Common myeloid progenitor, CD34-positive (primary cell): Measurements from ENCODE around the gene E4F1.

Experiments
- CTCF ChIA-PET: fragments of 350-600 bp; sonication (Branson Sonifier 250); formaldehyde crosslinking; loops from one replicate; lab custom pipeline; 2021; ENCODE audit warnings: antibody characterized with exemption; lab: Charles Lee
- POLR2A ChIA-PET: fragments of 350-600 bp; sonication (Branson Sonifier 250); formaldehyde crosslinking; loops from one replicate; lab custom pipeline; 2021; ENCODE audit warnings: antibody characterized with exemption; lab: Charles Lee
- DNase-seq, 3 donors: peaks; one replicate each; pipeline versions ENCODE4 v3.0.0 to v3.0.0-alpha.2; 2013
- H3K27ac ChIP-seq, 2 experiments: 1 replicate in 1 of 2; 2 replicates in 1 of 2; pipeline ENCODE4 v1.7.0; 2013; ENCODE audit warnings: inconsistent platforms in 2 of 2, low read length in 2 of 2, mild to moderate bottlenecking in 2 of 2, low read depth in 1 of 2, moderate library complexity in 1 of 2; ENCODE audit not compliant: severe bottlenecking in 2 of 2, insufficient read depth in 1 of 2, poor library complexity in 1 of 2
- H3K27me3 ChIP-seq, 5 experiments: replicated peaks in 2 of 5; 1 replicate in 3 of 5; 2 replicates in 2 of 5; pipeline versions ENCODE4 v1.6.1 to v1.7.0; 2013; ENCODE audit warnings: low read length in 4 of 5, mild to moderate bottlenecking in 2 of 5, moderate library complexity in 2 of 5, inconsistent platforms in 1 of 5; ENCODE audit not compliant: insufficient read depth in 5 of 5, control insufficient read depth in 4 of 5
- H3K36me3 ChIP-seq, 4 experiments: 1 replicate in 2 of 4; 2 replicates in 2 of 4; pipeline versions ENCODE4 v1.6.1 to v1.7.0; 2013; ENCODE audit warnings: low read length in 3 of 4, control low read depth in 1 of 4, mild to moderate bottlenecking in 1 of 4; ENCODE audit not compliant: control insufficient read depth in 4 of 4, insufficient read depth in 4 of 4
- H3K4me1 ChIP-seq, 4 experiments: 1 replicate in 3 of 4; 2 replicates in 1 of 4; pipeline versions ENCODE4 v1.6.1 to v1.7.1; 2013; ENCODE audit warnings: low read length in 3 of 4, mild to moderate bottlenecking in 3 of 4, control low read depth in 1 of 4, inconsistent platforms in 1 of 4, moderate library complexity in 1 of 4; ENCODE audit not compliant: control insufficient read depth in 4 of 4, insufficient read depth in 4 of 4; ENCODE audit errors: control extremely low read depth in 1 of 4
- H3K4me3 ChIP-seq, 7 experiments: 1 replicate in 4 of 7; 2 replicates in 3 of 7; pipeline versions ENCODE4 v1.5.1 to v1.7.0; 2013; ENCODE audit warnings: mild to moderate bottlenecking in 7 of 7, low read length in 6 of 7, moderate library complexity in 6 of 7, inconsistent platforms in 2 of 7, low read depth in 2 of 7, control low read depth in 1 of 7; ENCODE audit not compliant: insufficient read depth in 4 of 7, control insufficient read depth in 1 of 7; ENCODE audit errors: extremely low read depth in 1 of 7
- H3K9me3 ChIP-seq, 5 experiments: 1 replicate in 4 of 5; 2 replicates in 1 of 5; pipeline versions ENCODE4 v1.6.1 to v1.7.1; 2013; ENCODE audit warnings: low read length in 4 of 5, mild to moderate bottlenecking in 2 of 5, inconsistent platforms in 1 of 5, low read depth in 1 of 5, moderate library complexity in 1 of 5; ENCODE audit not compliant: control insufficient read depth in 4 of 5, insufficient read depth in 2 of 5; ENCODE audit errors: control extremely low read depth in 1 of 5
- WGBS: methylation state at CpG from one replicate; pipeline ENCODE4 v1.1.5; 2013; ENCODE audit not compliant: insufficient coverage; 5-methylcytosine and 5-hydroxymethylcytosine counted together

E4F1 gene

GRCh38 chr16:2188395-2188794 is 35.0 kb upstream of the E4F1 start:
- CTCF ChIA-PET: interaction anchor here (1.4 kb wide), 1 partner anchor 63 kb away, joined by 4 read pairs; the partner anchor contains the start of gene ECI1
- POLR2A ChIA-PET: interaction anchor here (0.6 to 0.7 kb wide), 2 partner anchors 24 to 142 kb away, joined by 5 read pairs; no protein-coding TSS in a partner anchor

GRCh38 chr16:2189252-2189893 is 34.0 kb upstream of the E4F1 start:
- H3K4me1 ChIP-seq: no peaks in the 10 kb centered on the region
- POLR2A ChIA-PET: no interaction called here
- no peak for DNase-seq
- CTCF ChIA-PET: no interaction called here
- H3K27me3 ChIP-seq: peaks cover 0 to 12% (median 3%) of the 10 kb centered on the region in 5 experiments
- H3K27ac ChIP-seq: no peak overlapping the region
- no peaks in the 10 kb centered on the region for H3K9me3 ChIP-seq
- H3K36me3 ChIP-seq: no peaks in the 10 kb centered on the region
- H3K4me3 ChIP-seq: no peak overlapping the region
- 98% methylated on average over 20 of the region's 25 CpGs for WGBS

More at GRCh38 chr16:2188395-2188794, 35.0 kb upstream of the E4F1 start:
- WGBS: 100% methylated on average over 4 of the region's 8 CpGs
- no peak for DNase-seq
- no peaks in the 10 kb centered on the region for H3K4me1 ChIP-seq
- no peaks in the 10 kb centered on the region for H3K9me3 ChIP-seq
- no peaks in the 10 kb centered on the region for H3K36me3 ChIP-seq
- no peak overlapping the region for H3K27ac ChIP-seq
- peaks cover 0 to 3% (median 0%) of the 10 kb centered on the region in 5 experiments for H3K27me3 ChIP-seq
- no peak overlapping the region for H3K4me3 ChIP-seq

GRCh38 chr16:2190002-2190658 is 33.3 kb upstream of the E4F1 start:
- WGBS: 97% methylated on average over 17 of the region's 24 CpGs
- no peak for DNase-seq
- Histone ChIP-seq H3K9me3 (no peaks in the 10 kb centered on the region), H3K36me3 (no peaks in the 10 kb centered on the region), H3K27me3 (peaks cover 0 to 20% (median 11%) of the 10 kb centered on the region in 5 experiments), H3K4me3 (no peak overlapping the region), H3K27ac (no peak overlapping the region), H3K4me1 (peaks cover 0 to 4% (median 2%) of the 10 kb centered on the region in 4 experiments)
- ChIA-PET POLR2A (no interaction called here), CTCF (no interaction called here)

GRCh38 chr16:2190659-2191445 is 32.5 kb upstream of the E4F1 start:
- Histone ChIP-seq H3K4me1 (peaks cover 0 to 11% (median 9%) of the 10 kb centered on the region in 4 experiments), H3K27ac (no peak overlapping the region), H3K36me3 (no peaks in the 10 kb centered on the region), H3K9me3 (no peaks in the 10 kb centered on the region), H3K4me3 (no peak overlapping the region), H3K27me3 (peaks cover 0 to 27% (median 16%) of the 10 kb centered on the region in 5 experiments)
- POLR2A ChIA-PET: no interaction called here
- CTCF ChIA-PET: interaction anchor here (0.8 kb wide), 1 partner anchor 13 kb away, joined by 3 read pairs; no protein-coding TSS in a partner anchor
- WGBS: 95% methylated on average over 21 of the region's 25 CpGs
- no peak for DNase-seq

- no peaks in the 10 kb centered on the region for H3K9me3 ChIP-seq
- no peaks in the 10 kb centered on the region for H3K36me3 ChIP-seq
- H3K27me3 ChIP-seq: peaks cover 0 to 31% (median 16%) of the 10 kb centered on the region in 5 experiments
- CTCF ChIA-PET: interaction anchor here (0.8 kb wide), 1 partner anchor 14 kb away, joined by 3 read pairs; no protein-coding TSS in a partner anchor
- WGBS: 97% methylated on average over 10 of the region's 11 CpGs
- no peak overlapping the region for H3K27ac ChIP-seq
- peaks cover 0 to 13% (median 11%) of the 10 kb centered on the region in 4 experiments for H3K4me1 ChIP-seq
- H3K4me3 ChIP-seq: no peak overlapping the region
- no peak for DNase-seq
- POLR2A ChIA-PET: interaction anchor here (0.6 kb wide), 1 partner anchor 13 kb away, joined by 3 read pairs; no protein-coding TSS in a partner anchor
Measured at GRCh38 chr16:2191446-2191706, 32.0 kb upstream of the E4F1 start.

- H3K4me3 ChIP-seq: no peak overlapping the region
- peak in 2 of 3 donors; percentile 42 to 55 for DNase-seq
- POLR2A ChIA-PET: no interaction called here
- no peak overlapping the region for H3K27ac ChIP-seq
- peaks cover 0 to 16% (median 11%) of the 10 kb centered on the region in 4 experiments for H3K4me1 ChIP-seq
- no peaks in the 10 kb centered on the region for H3K9me3 ChIP-seq
- peaks cover 8 to 58% (median 23%) of the 10 kb centered on the region in 5 experiments for H3K27me3 ChIP-seq
- H3K36me3 ChIP-seq: no peaks in the 10 kb centered on the region
- CTCF ChIA-PET: interaction anchor here (0.8 to 2.6 kb wide), 9 partner anchors 9 to 343 kb away, joined by 3 to 8 read pairs (median 5); partner anchors contain the start of genes CCNF and ECI1
- 81% methylated on average over 14 of the region's 16 CpGs for WGBS
Measured at GRCh38 chr16:2194166-2194834, 29.1 kb upstream of the E4F1 start.
